Ammon's horn (tissue), 1 donor: ENCODE results near the gene RAB3A.

Experiments used
- DNase-seq: peaks from one replicate; pipeline ENCODE4 v3.0.0-alpha.2; 2016; ENCODE audit warnings: low spot score

RAB3A gene

DNA sequence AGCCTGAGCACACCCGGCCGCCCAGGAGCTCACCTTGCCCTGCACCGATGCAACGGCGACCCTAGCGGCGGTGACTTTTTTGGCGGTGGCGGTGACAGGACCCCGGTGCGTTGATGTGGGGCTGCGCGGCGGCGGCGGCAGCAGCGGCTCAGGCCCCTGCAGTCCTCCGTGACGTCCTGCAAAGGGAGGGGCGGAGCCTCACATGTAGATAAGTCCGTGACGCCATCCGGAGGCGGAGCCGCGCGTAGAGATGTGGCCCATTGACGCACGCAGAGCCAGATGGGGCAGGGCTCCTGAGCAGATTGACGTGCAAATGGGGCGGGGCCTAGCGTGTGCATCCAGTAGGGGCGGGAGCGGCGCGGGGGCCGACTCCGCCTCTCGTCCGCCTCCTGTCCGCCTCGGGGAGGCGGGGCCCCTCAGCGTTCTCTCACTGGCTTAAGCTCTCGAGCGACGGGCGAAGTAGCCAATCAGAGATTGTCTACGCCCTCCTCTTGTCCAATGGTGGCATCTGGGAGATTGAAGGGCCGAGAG lies at the start of gene RAB3A:
Gene RAB3A (minus strand): TSS at position 180 of the 531 bp plus-strand sequence. CDS start 1,302 bp downstream, outside the sequence.
- peak; percentile 100 for DNase-seq

- DNase-seq, result no peak
Measured at GRCh38 chr19:18253130-18253529, 49.3 kb upstream of the RAB3A start.

DNA sequence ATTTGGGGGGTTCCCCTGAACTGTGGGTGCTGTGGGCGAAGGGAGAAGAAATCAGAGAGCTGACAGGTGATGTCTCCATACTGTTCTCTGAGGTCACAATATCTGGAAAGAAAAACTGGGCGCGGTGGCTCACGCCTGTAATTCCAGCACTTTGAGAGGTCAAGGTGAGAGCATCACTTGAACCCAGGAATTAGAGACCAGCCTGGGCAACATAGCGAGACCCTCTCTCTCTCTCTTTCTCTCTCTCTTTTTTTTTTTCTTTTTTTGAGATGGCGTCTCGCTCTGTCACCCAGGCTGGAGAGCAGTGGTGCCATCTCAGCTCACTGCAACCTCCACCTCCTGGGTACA lies 48.5 kb upstream of the RAB3A start:
- no peak for DNase-seq

DNA sequence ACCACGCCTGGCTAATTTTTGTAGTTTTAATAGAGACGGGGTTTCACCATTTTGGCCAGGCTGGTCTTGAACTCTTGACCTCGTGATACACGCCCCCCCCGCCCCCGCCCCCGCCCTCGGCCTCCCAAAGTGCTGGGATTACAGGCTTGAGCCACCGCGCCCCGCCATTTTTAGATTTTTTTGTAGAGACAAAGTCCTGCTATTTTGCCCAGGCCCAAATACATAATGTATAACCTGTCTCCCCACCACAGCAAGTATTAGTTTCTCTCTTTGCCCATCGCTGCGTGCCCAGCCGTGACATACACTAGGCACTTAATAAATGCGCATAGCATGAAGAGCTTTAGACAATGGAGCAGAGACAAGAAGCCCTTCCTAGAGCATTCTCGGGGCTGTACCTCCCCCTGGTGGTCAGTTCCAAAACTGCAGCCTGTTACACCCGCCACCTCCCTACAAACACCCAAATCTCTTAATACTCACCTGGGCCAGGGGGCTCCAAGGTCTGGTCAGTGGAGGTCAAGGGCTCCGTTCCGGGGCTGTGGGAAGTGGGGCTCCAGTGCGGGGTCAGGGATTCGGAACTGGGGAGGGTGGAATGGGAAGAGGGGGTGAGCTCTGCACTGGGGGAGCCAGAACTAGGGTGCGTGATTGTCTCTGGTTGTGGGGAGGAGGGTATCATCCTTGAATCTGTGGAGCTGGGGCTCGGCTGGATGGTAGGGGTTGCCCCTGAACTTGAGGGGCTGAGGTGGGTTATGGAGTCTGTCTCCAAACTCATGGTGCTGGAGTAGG lies 47.9 kb upstream of the RAB3A start:
- peak; percentile 76 for DNase-seq

GRCh38 chr19:18249834-18250233 lies 46.0 kb upstream of the RAB3A start:
- DNase-seq, result no peak

- no peak for DNase-seq
Measured at GRCh38 chr19:18245297-18245696, 41.5 kb upstream of the RAB3A start.

DNA sequence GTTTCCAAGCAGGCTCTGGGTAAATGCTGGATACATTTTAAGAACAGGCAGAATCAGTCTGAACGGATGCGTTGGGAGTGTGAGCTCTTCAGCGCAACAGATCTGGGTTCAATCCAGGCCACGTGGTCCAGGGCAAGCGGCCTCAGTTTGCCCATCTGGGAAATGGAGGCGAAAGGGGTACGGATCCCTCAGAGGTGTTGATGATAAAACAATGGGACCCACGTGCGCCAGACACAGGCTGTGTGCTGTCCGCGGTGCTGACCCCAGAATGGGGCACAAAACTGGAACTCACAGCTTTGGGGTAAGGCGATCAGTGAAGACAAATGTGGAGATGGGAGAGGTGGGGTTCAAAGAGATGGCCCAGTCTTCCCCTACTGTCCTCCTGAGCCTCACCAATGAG lies 35.5 kb upstream of the RAB3A start:
- DNase-seq, result no peak

DNA sequence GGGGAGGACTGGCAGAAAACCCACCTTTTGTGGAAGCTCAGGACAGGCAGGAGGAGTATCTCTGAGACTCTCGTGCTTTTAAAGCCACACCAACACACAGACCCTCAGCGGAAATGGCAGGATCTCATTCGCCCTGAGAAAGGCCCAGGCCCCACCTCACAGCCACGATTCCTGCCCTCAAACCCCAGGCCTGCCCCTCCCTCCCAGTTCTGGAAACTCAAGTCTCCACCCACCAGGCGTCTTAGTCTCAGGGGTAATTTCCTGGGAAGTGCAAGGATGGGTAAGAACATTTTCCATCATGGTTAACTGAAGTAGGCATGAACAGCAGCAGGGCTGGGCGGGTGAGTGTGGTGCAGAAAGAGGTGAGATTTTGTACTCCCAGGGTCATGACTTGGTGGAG lies 30.4 kb upstream of the RAB3A start:
- no peak for DNase-seq

DNA sequence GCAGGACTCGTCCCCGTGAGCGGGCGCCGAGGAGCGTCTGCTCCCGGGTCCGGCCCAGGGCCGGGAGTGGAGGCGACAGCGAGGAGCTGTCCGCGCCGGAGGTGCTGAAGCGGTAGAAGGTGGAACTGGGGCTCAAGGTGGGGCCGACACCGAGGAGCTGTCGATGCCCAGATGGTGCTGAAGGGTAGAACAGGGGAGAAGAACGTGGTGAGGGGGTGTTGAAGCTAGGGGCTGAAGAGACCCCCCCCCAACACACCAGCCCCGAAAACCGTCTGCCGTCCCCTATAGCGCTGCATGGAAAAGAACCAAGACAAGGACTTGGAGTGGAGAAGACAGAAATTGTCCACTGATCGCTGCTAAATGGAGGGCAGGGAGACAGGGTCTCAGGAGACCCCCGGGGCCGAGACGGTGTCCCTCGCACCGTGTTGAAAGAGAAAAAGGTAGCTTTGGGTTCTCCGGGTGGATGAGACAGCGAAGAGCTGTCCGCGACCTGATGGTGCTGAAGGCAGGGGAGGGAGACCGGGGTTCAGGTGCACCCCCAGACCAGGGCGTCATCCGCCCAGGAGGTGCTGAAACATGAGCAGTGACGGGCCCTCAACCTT lies 29.5 kb upstream of the RAB3A start:
- peak; percentile 21 for DNase-seq

- no peak for DNase-seq
Measured at GRCh38 chr19:18232540-18233223, 28.8 kb upstream of the RAB3A start.

- no peak for DNase-seq
Measured at GRCh38 chr19:18231775-18232174, 27.9 kb upstream of the RAB3A start.

DNA sequence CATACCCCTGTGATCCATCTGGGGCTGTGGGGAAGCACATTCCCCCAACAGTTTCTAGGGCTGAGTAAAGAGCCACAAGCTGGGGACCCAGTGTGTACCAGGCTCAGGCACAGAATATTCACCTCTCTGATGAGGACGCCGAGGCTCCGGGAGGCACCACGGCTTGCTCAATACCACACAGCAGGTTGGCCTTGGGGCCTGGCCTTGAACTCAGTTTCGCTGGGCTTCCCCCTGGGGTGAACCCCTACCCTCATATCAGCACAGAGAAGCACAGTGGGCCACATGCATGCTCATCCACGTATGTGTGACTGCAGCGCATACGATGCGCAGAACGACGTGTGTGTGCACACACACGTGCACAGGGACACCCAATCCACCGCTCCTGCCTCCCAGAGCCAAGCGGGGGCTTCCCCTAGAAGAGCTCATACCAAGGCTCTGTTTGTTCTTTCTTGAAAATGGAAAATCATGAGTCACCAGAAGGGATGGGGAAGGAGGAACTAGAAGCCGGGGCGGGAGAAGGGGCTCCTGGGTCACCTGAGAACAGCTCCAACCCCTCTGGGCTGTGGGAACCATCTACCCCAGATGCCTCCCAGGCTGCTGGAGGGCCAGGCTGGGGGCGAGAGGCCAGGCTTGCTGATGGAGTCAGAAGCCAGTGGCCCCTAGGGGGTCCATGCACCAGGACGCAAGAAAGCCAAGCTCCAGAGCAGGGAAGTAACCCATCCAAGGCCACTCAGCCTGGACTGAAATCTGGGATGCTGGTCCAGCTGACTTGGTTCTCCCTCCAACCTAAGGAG lies 27.3 kb upstream of the RAB3A start:
- DNase-seq, result no peak

DNA sequence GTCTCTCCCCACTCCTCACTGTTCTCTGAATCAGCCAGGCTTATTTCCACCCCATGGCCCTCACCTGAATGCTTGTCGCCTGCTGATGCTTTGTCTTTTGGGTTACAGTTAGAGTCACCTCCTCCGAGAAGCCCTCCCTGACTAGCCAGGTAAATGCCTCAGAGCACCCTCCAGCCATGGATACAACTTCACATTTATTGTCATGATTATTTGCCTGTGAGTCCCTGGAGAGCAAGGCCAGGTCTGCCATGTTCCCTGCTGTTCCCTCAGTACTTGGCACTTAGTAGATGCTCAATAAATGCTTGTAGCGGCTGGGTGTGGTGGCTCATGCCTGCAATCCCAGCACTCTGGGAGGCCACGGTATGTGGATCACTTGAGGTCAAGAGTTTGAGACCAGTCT lies 26.1 kb upstream of the RAB3A start:
- DNase-seq, result no peak

DNA sequence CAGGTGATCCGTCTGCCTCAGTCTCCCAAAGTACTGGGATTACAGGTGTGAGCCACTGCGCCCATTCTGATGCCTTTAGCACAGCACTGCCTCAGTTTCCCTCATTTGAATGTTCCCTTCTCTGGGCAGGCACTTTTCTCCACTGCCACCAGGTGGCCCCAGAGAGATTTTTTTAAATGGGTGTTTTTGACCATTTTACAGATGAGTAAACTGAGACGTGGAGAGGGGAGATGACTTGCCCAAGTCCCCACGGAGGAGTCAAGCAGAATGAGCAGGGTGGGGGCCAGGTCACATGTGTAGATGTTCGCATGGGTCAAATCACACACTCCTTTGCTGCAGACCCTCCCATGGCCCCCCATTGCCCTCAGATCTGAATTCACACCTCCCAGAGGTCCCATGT lies 25.6 kb upstream of the RAB3A start:
- no peak for DNase-seq

- no peak for DNase-seq
Measured at GRCh38 chr19:18227781-18228271, 24.0 kb upstream of the RAB3A start.

- no peak for DNase-seq
Measured at GRCh38 chr19:18226956-18227780, 23.3 kb upstream of the RAB3A start.

DNA sequence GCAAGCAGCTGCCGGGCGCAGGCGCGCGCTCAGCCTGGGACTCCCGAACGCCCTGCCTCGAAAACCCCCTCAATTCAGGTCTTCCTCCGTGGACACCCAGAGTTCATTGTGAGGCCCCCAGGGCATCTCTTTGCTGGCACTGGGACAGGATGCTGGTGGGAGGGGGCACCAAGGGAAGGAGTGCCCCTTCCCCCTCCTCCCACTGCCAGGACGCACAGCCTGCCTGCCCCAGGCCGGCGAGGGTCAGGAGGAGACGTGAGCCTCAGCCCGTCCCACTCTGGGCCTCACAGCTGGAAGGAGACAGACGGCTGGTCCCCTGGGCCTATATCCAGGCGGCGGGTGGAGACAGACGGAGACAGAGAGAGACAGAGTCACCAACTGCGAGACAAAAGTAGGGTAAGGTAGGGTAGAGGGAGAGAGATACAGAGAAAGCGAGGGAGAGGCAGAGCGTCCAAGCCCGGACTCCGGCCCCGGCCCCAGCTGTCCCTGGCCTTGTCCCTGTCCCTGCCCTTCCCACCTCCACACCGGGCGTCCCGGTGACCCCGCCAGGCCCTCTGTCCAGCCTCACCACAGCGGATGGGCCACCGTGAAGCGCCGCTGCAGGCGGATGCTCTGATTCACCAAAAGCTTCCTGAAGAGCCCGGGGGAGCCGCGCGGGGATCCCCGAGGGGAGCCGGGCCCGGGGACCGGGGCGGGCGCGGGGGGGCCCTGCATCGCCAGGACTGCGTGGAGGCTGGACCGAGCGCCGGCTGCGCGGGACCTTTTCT lies 22.0 kb upstream of the RAB3A start, which contains the start of gene PDE4C:
Gene PDE4C (minus strand): TSS at position 737 of the 767 bp plus-strand sequence. CDS start 23 bp downstream, at position 714.
- DNase-seq, result no peak

DNA sequence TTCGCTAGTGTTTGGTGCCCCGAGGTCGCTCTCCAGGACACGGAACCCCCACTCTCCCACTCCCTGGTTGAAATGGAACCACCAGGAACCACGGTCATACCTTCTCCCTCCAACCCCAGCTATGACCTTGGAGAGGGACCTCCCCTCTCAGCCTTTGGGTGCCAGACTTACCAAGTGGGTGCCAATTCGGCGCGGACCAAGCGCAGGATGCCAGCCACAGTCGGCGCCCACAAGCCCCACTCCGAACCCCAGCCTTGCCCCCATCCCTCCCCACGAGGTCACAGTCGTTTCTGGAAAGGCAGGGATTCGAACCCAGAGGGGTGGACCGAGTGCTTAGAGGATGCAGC lies 21.5 kb upstream of the RAB3A start:
- DNase-seq, result no peak

DNA sequence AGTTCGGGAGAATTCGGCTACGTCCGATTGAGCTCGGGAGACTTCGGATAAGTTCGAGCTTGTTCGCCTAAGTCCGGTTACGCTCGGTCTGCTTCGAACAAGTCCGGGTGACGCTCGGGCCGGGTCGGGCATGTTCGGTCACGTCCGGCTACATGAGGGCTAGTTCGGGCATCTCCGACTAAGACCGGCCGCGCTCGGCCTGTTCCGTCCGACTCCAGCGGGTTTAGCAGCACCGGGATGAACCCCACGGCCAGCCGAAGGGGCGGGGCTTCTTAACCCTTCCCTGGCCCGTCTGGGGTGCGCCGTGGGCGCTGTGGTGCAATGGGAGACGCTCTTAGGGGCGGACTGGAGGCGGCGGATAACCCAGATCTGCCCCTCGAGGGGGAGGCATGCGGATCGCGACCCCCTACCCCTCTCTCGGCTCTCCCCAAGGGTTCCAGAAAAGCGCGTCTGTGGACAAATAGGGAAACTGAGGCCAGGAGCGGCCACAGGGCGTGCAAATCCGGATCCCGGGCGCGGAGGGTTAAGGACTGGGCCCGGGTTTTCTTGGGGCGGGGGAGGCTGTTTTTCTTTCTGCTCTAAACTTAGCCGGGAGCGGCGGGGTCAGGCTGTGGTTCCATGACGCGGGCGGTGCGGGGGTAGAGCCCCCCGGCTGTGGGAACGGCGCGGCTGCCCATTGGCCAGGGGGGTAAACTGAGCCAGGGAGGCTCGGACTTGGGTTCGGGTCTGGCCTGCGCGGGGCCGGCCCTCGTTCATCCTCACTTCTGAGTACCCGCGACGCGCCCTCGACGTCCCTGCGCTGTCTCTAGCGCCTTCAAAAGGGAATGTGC lies 20.9 kb upstream of the RAB3A start:
- DNase-seq, result peak; percentile 91
